Measurements from ENCODE around the gene PECR.
"Not testable (repeated sequence)": the region's sequence is repeated elsewhere in the genome, so short reads cannot be mapped to it uniquely, and the experiment has no call there.

Gene PECR

DNA sequence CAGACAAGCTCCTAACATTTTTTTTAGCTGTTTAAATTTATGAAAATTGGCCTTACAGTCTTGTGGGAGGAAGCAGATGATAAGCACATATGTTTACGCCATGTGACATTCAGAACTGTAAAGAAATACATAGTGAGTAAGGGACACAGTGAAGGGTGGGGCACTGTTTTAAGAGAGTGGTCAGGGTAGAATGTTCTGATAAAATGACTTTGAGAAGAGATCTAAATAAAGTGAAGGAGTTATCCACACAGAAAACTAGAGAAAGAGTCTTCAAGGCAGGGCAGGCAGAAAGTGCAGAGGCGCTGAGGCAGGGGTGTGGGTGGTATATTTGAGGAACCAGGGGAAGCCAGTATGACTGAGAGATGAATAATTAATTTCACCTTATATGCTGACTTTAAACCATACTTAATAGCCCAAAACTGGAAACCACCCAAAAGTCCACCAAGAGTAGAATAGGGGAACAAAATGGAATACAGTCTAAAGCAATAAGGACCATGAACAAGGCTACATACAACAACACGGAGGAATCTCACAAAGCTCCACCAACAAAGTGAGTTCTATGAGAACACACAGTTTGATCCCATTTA is 76.8 kb downstream of the PECR start:
- in situ Hi-C loops (cut with HindIII; ENCODE audit: low sequenced_read_pairs) = no loop called here

DNA sequence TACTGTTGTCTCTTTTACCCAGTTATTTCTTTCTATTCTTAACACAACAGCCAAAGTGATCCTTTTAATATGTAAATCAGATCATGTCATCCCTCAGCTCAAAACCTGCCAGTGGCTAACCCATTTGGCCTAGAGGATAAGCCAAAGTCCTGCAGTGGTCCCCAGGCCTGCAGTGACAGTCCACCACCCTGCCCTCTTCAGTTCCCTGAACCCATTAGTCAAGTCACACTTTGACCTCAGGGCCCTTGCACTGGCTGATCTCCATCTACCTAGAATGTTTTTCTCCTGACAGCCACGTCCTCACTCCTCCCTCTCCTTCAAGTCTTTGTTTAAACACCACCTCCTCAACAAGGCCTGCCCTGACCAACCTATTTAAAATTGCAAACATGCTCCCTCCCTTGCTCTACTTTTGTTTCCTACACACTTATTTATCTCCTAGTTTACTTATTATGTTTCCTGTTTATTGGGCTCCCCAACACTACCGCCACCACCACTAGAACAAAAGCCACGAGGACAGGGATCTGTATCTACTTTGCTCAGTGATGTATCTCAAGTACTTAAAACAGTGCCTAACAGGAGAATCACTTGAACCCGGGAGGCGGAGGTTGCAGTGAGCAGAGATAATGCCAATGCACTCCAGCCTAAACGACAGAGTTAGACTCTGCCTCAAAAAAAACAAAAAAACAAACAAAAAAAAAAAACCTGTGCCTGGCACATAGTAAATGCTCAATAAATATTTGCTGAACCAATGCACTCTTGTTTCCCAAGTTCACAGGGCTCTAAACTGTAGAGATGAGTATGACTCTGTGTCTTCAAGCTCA is 77.5 kb downstream of the PECR start:
- in situ Hi-C loops (cut with HindIII; ENCODE audit: low sequenced_read_pairs) = no loop called here

DNA sequence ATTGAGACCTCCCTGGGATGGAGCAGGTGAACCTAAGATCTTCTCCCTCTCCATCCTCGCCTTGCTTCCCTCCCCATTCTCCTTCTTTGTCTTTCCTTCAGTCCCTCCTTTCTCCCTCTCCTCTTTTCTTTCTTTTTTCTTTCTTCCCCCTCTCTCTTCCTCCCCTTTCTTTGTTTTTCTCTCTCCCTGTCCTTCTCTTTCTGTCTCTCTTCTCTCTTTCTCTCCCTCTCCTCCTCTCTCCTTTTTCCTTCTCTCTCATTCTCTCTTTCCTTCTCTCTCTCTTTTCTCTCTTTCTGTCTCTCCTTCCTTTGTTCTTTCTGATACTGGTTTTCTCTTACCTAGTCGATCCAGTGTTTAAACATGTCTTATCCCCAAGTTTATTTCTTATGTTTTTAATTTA is 78.9 kb downstream of the PECR start:
- in situ Hi-C loops (cut with HindIII; ENCODE audit: low sequenced_read_pairs) = no loop called here

DNA sequence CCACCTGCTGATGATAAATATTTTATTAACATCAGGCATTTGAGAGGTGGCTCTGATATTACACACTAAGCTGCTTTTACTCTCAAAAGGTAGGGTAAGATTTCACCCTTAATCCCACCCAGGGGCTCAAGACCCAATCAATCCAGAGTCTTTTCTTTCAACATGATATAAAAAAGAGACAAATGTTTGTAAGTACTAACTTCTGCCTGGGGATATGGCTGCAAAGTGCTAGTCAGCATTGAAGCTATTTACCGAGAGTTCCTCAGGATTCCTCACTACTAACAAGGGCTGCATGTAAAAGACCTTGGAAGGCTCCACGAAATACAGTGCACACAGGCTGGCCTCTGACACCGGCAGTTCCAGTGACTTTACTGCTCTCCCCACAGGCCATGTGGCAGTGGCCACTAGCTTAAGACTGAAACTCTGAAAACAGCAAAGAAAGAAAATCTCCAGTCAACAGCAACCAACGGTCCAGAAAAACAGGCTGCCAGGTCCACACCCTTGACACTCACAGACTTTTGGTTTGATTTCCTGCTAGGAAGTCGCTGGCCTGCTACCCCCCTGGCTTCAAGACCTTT is 79.4 kb downstream of the PECR start:
- in situ Hi-C loops (cut with HindIII; ENCODE audit: low sequenced_read_pairs) = no loop called here

DNA sequence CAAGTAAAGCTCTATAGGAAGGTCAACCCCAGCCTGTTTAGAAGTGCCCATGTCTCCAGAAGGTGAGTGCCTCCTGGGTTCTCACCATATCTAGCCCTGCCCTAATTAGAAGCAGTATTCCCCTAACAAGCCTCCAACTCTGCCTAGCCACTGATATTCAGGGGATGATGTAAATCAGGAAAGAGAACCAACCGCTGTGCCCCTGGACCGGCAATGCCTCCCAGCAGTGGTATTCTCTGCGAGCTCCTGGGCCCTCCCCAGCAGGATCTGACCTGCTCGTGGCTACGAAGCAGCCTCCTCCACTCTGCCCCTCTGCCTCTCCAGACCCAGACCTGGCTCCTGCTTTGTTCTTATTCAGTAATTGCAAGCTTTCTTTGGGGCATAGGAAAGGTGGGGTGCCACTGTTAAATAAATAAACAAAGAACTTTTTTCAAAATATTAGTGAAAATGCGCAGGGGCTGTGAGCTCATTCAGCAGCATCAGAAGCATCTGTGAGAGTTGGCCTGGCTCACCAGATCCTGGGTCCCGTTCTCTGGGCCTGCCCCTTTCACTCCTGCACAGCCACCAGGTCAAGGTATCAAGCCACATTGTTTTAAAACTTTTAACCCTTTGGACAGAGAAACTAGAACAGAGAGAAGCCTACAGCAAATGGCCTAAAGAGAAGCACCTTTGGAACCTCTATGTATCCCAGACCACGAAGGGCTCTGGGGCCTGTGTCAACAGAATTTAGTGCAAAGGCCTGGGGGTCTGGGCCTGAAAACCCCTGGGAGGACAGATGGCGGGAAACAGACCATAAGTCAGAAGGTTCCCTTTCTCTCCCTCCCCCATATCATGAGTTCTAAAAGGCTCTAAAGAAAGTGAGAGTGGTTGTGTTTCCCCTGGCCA is 80.2 kb downstream of the PECR start:
- in situ Hi-C loops (cut with HindIII; ENCODE audit: low sequenced_read_pairs) = no loop called here

DNA sequence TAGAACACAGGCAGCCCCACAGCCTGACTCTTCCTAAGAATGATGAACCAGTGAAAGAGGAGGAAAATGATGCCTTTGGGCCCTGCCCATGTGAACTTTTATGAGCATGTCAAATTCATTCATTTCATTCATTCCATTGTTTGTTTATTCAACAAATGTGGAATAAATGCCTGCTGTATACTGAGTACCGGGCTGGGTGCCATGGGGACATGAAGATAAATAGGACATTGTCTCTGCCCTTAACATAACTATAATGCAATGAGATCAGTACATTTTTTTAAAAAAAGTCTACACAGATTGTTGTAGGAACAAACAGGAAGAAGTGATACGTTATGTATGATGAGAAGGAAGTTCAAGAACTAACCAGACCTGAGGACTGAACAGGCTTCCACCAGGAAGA is 83.0 kb downstream of the PECR start:
- in situ Hi-C loops (cut with HindIII; ENCODE audit: low sequenced_read_pairs) = no loop called here

DNA sequence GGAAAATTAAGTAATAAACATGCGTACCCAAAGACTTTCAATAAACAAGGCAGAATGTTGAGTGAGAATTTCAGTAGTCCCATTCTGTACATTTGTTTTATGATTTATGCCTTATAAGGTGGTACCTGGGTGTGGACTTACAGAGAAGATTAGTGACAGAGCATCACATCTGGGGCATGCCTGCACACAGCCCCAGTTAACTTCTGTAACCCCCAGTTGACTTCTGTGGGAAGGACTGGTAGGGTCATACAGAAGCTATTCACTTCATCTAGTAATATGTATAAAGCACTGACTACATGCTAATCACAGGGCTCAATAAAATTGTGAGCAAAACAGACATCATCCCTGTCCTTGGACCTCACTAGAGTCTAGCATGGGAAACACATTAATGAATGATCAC is 84.4 kb downstream of the PECR start:
- in situ Hi-C loops (cut with HindIII; ENCODE audit: low sequenced_read_pairs) = no loop called here

DNA sequence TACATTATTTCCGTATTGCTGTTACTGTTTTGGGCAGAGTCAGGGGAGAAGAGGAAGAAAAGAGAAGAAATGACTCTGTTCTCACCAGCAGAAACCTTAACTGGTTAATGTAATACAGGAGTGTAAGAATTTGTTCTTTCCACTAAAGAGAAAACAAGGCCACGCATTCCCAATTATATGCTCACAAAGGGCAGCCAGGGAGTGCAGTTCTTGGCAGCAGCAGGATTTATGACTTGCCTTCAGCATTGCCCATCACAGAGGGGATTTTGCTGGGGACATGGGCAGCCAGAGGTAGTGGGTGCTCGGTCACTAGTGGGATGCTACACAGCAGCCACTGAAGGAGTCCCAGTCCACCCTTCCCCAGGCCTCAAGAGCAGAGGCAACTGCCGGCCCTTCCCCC is 86.7 kb downstream of the PECR start:
- in situ Hi-C loops (cut with HindIII; ENCODE audit: low sequenced_read_pairs) = no loop called here

DNA sequence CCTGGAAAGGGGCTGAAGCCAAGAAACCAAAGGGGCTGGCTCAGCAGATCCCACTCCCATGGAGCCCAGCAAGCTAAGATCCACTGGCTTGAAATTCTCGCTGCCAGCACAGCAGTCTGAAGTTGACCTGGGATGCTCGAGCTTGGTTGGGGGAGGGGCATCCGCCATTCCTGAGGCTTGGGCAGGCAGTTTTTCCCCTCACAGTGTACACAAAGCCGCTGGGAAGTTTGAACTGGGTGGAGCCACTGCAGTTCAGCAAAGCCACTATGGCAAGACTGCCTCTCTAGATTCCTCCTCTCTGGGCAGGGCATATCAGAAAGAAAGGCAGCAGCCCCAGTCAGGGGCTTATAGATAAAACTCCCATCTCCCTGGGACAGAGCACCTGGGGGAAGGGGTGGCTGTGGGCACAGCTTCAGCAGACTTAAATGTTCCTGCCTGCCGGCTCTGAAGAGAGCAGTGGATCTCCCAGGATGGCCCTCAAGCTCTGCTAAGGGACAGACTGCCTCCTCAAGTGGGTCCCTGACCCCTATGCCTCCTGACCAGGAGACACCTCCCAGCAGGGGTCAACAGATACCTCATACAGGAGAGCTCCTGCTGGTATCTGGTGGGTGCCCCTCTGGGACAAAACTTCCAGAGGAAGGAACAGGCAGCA is 92.9 kb downstream of the PECR start:
- in situ Hi-C loops (cut with HindIII; ENCODE audit: low sequenced_read_pairs) = not testable (repeated sequence)
